Activated T-helper 1 cell treated with Interleukin-2 at 50 U/mL for 16 hours (primary cell): ENCODE data around the gene TNFRSF11A.
A peak's percentile ranks its signal among the peaks of the same experiment; 100 is the strongest.

ENCODE experiments used
- DNase-seq: peaks from one replicate; pipeline ENCODE4 v3.0.0-alpha.2; 2020; ENCODE audit warnings: low read depth

TNFRSF11A gene

DNA sequence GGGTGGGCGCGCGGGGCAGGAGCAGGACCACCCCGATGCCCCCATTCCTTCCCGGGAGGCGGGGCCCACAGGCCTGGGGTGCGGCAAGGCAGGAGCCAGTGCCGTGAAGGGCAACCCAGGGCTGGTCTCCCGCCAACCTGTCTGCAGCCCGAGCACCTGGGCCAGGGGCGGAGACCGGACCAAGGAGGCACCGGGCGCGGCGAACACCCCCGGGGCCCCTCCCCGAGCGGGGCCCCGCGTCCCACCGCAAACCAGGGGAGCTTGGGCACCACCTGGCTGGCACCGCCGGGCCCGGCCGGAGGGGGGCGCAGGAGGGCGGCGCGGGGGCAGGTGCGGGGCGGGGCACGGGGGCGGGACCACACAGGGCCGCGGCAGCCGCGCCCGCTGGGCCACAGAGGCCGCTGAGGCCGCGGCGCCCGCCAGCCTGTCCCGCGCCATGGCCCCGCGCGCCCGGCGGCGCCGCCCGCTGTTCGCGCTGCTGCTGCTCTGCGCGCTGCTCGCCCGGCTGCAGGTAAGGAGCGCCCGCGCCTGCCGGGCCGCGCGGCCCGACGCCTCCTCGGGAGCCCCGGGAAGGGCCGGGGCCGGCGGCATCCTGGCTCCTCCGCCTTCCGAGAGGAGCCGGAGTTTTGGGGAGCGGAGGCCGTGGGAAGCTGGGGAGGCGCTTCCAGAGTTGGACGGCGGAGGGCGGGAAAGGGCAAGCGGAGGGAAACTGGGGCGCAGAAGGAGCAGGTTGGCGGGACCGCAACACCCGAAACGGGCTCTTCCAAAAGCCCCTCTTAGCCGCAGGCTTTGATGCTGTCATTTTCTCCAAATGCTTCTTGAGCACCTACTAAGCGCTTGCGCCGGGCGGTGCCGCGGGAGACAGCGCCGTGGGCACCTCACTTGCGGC, at the start of gene TNFRSF11A:
TNFRSF11A (plus strand) TSS at position 394 of the 889 bp plus-strand sequence; CDS start at position 437, 43 bp downstream.
- DNase-seq: peak; percentile 42

DNA sequence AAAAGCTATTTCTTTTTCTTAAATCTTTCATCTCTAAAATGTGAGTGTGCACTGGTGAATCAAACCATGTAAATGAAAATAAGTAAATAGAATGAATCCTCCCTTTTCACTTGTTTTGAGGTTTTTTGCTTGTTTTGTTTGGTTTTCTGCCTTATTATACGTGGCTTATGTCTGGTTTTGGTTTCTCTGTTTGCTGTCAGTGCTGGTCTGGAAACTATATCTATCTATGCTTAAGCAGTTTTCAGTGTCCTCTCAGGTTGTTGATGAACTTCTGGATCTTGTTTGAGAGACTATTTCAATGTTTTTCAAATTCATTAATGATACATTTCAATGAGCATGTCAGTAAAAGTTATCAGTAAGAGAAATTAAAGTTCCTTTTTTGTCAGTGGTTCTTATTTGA, 48.1 kb upstream of the TNFRSF11A start:
- DNase-seq: no peak

DNA sequence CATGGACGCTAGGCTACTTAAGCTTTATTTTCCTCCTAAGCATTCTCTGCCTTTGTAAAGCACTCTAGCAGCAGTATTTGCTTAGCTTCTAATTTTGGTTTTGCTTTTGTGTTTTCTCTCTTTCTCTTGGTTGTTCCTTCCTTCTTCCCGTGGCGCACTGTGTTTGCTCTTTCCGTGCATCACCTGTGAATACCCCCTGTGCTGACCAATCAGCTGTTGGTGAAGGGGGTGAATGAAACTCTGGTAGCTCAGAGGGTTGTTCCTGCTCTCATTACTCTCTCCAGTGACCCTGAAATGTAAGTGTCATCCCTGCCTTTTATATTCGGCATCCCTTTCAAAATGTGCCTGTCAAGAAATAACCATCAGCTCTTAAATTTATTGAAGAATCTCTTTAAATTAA, 45.5 kb upstream of the TNFRSF11A start:
- DNase-seq: no peak

DNA sequence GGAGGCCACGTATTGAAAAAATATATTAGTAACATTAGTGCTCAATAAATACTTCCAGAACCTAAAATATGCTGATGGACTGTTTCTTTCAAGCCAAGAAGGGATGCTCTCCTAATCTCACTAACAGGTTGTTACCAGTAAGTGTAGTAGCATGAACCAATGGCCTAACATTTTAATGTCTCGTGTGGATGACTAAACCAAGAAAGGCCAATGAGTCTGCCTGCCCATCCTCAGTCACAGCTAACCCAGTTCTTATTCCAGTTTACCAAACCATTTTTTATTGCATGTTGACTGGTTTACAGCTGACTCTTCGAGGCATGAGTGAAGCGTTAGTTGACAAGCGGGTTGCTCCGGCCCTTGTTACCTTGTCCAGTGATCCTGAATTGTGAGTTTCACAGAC, 45.1 kb upstream of the TNFRSF11A start:
- DNase-seq: no peak

DNA sequence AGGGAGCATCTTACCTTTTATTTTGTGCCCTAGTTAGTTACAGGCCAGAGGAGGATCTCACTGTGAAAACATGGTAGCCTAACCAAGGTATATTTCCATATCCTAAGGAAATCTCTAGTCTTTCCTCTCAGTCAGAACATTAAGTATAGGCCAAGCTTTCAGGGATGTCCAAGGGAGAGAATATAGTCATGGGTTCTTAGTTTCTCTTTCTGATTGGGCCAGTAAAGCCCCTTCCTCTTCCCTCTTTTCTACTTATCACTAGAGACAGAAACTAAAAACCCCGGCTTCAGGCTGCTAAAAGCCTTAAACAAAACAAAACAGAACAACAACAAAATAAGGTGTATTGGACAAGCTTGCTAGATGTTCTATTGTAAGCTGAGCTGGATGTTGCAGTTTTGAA, 44.3 kb upstream of the TNFRSF11A start:
- DNase-seq: no peak

DNA sequence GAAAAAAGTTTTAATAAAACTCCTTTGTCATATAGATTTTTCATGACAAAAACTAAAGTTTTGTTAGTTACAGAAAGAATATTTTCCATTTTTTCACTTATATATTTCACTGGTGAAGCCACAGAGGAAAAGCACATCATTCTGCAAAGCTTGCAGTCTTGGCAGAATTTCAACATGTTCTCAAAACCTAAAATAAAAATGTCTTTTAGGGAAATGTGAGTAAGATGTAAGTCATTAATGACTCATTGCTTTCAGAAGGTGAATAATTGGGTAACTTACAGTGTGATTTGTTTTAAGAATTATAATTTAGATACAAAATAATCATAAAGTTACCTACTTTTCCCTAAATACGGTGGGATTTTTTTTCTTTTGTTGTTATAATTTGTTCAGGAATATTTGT, 43.4 kb upstream of the TNFRSF11A start:
- no peak for DNase-seq

DNA sequence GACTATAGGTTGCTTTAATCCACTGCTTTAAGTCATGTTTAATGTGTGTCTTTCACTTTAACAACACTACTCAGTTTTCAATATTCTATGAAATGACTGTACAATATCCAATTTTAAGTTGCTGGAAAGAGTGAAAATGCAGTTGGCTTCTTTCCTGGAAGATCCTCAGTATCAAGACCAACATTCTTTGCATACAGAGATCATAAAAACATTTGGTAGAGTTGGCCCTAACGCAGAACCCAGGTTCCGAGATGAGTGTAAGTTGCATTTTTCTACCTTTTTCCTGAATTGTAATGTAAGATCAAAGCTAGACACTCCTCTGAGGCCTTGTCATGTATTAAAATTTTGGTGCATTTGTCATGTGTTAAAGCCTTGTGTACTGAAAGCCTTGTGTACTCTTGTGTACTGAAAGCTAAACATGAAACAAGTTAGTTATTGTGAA, 42.9 kb upstream of the TNFRSF11A start:
- DNase-seq: no peak

DNA sequence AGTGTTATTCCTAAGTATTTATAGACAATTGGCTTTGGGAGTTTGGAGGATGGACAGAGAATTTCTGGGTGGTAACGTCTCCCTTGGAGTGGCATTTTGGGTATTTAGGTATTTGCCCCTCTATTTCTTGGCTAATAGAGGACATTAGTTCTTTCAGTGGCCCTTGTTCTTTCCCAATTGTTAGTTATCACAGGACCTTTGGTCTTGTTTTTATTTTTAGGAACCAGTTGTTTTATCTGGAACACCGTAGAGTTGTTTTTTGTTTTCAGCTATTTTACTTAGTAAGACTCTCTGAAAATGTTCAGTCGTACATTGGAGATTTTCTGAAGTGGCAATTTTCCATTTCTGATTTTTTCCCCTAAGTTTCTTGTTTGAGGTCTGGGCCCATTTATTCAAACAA, 40.5 kb upstream of the TNFRSF11A start:
- DNase-seq: no peak

DNA sequence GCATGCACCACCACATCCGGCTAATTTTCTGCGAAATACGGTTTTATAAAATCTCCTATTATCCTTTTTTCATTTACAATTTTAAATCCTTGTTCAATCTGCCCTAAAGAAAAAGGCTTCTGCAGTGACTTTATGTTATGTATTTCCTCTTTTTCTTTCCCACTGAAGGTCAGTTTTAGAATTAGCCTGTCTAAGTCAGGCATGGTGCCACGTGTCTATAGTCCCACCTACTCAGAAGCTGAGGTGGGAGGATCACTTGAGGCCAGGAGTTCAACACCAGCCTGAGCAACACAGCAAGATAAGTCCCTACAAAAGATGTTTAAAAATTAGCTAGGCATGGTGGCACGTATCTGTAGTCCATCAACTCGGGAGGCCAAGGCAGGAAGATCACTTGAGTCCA, 39.8 kb upstream of the TNFRSF11A start:
- DNase-seq: no peak

DNA sequence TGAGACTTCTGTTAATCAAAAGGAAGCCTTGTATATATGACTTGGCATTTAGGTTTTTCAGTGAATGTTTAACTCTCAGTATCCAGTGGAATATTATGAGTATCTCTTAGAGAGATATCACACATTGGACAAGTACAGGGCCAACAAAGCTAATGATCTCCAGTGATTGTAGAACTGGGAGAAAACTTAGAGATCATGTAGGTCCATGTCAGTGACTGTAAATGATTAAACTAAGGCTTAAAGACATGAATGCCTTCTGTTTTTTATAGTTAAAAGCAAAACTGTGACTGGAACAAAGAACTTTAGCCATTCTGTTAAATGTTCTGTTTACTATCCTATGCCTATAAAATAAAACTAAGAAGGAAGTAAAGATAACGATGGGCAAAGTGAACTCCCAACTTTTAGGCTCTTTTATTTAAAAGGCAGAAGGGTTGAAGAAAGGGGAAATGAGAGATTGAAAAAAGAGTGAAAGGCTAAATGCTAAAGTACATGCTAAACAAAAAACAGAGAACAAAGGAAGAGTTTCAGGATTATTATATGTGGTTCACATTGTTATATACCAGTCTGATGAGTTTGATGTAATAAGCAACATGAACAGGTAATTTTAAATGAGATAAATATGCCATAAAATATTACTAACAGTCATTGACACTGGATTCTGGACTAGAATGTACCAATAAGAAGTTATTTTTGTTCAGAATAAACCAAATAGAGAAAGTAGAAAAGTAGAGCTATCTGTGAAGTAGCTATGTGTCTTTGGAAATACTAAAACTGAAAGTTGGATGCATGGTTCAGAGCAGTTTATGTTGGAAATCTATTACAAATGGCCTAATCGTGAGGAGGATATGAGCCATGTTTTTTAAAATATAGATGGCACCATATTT, 37.1 kb upstream of the TNFRSF11A start:
- no peak for DNase-seq

DNA sequence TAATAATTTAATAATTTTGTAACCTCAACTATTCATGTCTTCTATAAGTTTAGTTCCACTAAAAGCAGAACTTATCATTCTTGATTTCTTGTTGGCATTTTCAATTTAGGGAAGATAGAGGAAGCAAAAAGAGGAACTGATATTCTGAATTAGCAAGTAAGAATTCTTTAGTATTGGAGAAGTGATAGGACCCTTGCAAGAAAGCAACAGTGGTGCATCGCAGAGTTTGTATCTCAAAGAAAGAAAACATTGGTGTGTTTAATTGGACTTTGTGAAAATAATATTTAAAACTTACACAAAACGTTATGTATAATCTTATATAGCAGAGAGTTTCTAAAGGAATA, 36.5 kb upstream of the TNFRSF11A start:
- DNase-seq: no peak

DNA sequence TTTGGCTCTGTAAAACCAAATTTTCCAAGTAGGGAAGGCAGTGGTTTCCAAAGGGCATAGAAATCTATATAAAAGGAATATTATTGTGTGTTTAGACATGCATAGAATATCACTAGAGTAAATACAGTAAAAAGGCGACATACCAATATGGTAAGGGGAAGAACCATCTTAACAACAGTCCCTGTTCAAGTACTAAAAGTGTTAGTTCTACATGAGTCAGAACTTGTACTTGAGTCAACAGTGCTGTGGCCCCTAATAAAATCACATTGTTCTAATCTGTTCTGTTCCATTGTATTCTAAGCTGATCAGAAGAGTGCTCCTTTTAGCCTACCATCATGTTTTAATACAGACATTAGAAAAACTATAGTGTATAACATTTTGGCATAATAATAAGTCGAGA, 36.1 kb upstream of the TNFRSF11A start:
- DNase-seq: no peak

DNA sequence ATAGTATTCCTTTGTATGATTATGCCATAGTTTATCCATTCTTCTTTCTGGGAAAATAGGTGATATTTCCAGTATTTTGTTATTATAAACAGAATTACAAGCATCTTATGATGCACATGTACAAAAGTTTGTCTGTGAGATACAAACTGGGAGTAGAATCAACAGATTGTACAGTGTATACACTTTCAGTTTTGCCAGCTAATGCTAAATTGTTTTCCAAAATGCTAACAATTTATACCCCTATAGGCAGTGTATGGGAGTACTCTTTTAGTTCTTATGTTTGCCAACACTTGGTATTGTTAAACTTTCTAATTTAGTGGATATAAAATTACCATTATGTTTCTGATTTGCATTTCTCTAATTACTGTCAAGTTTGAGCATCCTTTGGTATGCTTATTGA, 31.0 kb upstream of the TNFRSF11A start:
- DNase-seq: no peak

DNA sequence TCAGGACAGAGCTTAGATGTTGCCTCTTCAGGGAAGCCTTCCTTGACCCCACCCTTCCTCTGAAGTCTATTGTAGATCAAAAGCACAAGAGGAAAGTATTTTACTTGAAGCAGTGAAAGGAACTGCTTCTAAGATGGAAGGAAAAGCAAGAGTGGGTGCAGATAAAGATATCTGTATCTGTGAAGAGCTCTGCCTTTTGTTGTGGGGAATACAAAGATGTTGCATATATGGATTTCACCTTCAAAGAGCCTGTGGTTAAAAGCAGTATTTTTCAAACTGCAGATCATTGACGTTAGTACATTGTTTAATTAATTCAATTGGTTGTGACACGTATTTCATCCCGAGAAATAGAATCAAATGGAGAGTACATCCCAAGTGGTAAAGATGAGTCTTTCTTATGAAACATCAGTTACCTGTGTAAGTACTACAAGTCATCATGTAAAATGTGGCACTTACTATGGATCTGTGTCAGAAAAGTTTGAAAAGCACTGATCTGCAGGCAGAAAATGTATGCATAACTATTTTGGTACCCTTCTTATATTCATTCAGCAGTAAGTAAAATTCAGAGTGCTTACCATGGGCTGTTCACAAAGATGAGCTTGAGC, 24.6 kb upstream of the TNFRSF11A start:
- DNase-seq: no peak

DNA sequence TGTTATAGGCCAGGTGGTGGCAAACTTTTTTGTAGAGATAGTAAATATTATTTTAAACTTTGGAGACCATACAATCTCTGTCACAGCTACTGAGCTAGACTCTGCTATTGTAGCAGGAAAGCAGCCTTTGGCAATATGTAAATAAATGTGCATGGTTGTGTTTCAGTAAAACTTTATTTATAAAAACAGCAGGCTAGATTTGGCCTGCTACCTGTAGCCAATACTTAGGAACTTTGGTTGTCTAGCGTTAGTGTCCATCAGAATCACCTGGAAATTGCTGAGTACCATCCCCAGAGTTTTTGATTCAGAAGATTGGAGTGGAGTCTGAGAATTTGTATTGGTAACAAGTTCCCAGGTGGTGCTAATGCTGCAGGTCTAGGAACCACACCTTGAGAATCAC, 23.8 kb upstream of the TNFRSF11A start:
- no peak for DNase-seq

DNA sequence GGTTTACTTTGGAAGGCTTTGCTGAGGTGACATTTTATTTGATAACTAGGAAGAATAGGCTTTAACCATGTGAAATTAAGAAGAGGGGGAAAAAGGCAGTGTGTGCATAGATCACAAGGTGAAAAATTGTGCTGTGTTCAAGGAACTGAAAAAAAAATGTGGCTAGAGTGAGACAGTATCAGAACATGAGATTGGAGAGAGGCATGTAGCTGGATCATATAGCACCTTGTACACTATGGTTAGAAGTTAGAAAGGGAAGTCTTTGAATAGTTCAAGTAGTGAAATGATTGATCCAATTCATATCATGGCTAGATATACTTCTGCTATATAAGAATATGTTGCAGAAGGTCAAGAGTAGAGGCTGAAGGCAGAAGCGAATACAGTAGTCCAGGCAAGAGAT, 12.3 kb upstream of the TNFRSF11A start:
- DNase-seq: no peak

DNA sequence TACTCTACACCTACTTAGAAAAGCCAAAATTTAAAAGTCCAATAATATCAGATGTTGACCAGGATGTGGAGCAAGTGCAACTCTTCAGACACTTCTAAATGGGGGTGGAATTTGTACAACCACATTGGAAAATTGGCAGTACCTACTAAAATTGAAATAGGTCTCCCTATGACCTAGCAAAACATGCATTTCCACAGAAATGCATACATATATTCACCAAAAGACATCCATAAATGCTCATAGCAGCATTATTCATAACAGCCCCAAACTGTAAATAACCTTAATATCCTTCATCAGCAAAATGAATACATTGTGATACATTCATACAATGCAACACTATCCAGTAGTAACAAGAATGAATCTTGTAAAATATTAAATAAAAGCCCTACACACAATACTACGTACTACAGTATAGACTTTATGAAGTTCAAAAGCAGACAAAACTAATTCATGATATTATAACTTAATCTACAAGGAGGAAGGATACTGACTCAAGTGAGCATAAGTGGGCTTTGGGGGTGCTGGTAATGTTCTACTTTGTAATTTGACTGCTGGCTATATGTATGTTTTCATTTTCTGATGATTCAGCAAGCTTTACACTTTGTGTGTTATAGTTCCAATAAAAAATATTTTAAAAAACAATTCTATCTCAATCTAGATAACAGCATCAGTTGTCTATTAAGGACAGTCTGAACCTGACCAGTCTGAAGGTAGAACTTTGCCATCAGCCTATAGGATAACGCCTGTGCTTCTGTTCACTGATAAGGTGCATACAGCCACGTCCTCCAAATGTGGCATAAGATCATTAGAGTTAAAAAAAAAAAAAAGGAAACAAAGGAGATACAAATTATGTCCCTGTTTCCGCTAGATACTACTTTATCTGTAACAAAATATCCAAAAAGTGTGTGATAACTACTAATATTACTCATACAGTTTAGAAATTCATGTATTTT, 6.6 kb upstream of the TNFRSF11A start:
- DNase-seq: no peak

DNA sequence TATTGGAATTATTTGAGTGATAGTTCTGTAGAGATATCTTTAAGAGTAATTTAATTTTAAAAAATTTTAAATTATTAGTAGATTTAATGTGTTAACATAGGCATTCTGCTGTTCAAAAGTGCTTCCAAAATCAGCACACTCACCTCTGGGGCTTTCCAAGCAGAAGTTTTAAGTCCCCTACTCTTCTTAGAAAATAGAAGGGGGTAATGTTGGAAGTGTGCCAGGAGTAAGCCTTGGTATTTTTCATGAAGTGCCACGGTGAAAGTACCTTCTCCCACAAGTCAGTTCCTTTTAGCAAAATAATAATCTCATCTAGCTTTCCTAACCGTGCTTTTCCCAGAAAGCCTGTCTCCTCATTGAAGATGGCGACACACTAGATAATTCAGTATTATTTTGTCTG, 3.9 kb upstream of the TNFRSF11A start:
- DNase-seq: no peak

DNA sequence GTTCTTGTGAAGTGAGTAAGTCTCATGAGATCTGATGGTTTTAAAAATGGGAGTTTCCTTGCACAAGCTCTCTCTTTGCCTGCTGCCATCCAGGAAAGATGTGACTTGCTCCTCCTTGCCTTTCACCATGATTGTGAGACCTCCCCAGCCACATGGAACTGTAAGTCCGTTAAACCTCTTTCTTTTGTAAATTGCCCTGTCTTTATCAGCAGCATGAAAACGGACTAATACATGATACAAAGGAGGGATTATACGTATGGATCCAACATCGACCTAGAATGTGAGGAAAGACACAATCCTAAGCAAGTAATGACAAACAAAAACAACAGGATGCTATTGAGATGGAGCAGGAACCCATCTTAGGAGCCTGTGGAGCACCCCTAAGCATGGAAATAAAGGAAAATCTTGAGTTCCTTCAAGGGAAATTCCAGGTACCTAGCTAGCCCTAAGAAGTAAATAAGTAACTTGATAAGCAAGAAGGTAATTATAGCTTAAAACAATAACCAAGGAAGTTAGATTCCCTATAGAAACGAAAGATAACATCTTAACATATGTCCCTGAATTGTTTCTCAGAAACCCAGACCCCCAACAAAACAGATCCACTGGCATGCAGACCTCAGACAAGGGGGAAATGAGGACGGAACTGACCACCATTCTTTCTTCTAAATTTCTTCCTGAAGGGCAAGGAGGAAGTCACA, 1.5 kb upstream of the TNFRSF11A start:
- DNase-seq: no peak

DNA sequence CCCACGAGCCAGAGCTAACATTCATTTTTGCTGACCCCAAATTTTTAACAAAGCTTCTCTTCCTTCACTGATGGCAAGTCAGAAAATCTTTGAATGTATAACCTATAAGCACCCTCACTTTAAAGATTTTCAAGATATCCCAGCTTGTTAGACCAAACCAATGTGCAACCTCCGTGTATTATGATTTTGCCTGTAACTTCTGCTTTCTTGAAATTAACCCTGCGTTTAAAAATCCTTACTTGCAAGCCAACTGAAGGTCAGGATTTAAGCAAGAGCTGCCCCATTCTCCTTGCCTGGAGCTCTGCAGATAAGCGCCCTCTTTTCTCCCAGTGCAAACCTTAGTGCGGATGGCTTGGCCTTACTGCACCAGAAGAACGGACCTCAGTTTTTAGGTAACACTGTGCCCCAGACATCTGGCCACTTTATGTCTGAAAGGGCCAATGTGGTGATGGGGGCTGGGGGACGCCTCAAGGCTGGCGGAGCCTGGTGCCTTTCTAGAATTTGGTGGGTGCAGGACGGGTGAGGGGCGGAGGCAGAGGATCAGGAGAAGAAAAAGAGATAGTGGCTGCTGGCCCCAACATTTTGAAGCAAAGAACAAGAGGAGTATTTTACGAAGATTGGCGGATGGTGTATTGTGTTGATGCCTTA, 805 bp upstream of the TNFRSF11A start:
- no peak for DNase-seq
